A549 (cell line): Measurements from ENCODE around the gene XPNPEP3. TPM values are rescaled to one million over a fixed set of nuclear protein-coding genes. Genes with fewer than 3 reads are reported as not detected.
A peak's percentile ranks its signal among the peaks of the same experiment; 100 is the strongest.

ENCODE experiments used
- ATAC-seq, 2 experiments: fragments of 200-7000 bp in 1 of 2; fragments of >200 bp in 1 of 2; cut with Nextera tagmentation in 1 of 2; cut with Tn5 transposase in 1 of 2; 3 replicates each; pipeline versions ENCODE4 v1.8.0 to v1.9.1; 2018 to 2020; ENCODE audit warnings: mild to moderate bottlenecking in 1 of 2, moderate library complexity in 1 of 2
- CTCF ChIA-PET: fragments of 300-600 bp; sonication (Branson Sonifier 250); formaldehyde crosslinking; extraction: SDS; loops from one replicate; lab custom pipeline; 2021; ENCODE audit warnings: antibody characterized with exemption, inconsistent platforms; lab: Yijun Ruan, JAX
- POLR2A ChIA-PET: fragments of 350-600 bp; formaldehyde crosslinking; extraction: SDS; loops from one replicate; lab custom pipeline; 2021; ENCODE audit warnings: antibody characterized with exemption, inconsistent platforms; lab: Yijun Ruan, JAX
- DNase-seq, 2 experiments: peaks; one replicate each; pipeline versions ENCODE4 v3.0.0 to v3.0.0-alpha.2; 2011 to 2016; ENCODE audit warnings: low read depth in 1 of 2, low spot score in 1 of 2
- FAIRE-seq: peaks from 2 replicates; lab custom pipeline; 2011; peaks lifted over from hg19 to GRCh38; lab: Jason Lieb, UNC
- H3K27ac ChIP-seq, 2 experiments: fragments of >200 bp; sonication (Bioruptor Twin); formaldehyde crosslinking; 3 replicates each; pipeline ENCODE4 v1.5.1; 2016 to 2017
- H3K4me1 ChIP-seq: fragments of >200 bp; sonication (Bioruptor Twin); formaldehyde crosslinking; 3 replicates; pipeline ENCODE4 v1.6.1; 2016
- H3K4me2 ChIP-seq: fragments of >200 bp; sonication (Bioruptor Twin); formaldehyde crosslinking; 3 replicates; pipeline ENCODE4 v1.6.1; 2016
- H3K4me3 ChIP-seq: fragments of >200 bp; sonication (Bioruptor Twin); formaldehyde crosslinking; 3 replicates; pipeline ENCODE4 v1.5.1; 2016
- H3K9me3 ChIP-seq: fragments of >200 bp; sonication (Bioruptor Twin); formaldehyde crosslinking; 3 replicates; pipeline ENCODE4 v1.6.1; 2016
- BHLHE40 ChIP-seq: IDR thresholded peaks from 2 replicates; pipeline ENCODE4 v1.6.1; 2012; ENCODE audit warnings: low read depth, low read length, inconsistent platforms
- CEBPB ChIP-seq, 2 experiments: fragments of >200 bp in 1 of 2; sonication (Bioruptor Twin) in 1 of 2; formaldehyde crosslinking in 1 of 2; IDR thresholded peaks; 2 replicates each; pipeline ENCODE4 v1.6.1; 2012 to 2016
- CHD4 ChIP-seq: fragments of 200-600 bp; sonication (generic); IDR thresholded peaks from 2 replicates; pipeline ENCODE4 v1.6.1; 2016; ENCODE audit warnings: antibody characterized with exemption, mild to moderate bottlenecking, borderline replicate concordance
- EP300 ChIP-seq, 2 experiments: fragments of >200 bp; sonication (Bioruptor Twin); formaldehyde crosslinking; IDR thresholded peaks; 2 replicates in 1 of 2; 3 replicates in 1 of 2; pipeline ENCODE4 v1.6.1; 2016 to 2017
- FOSL2 ChIP-seq, 2 experiments: fragments of 450-650 bp in 1 of 2; fragments of >200 bp in 1 of 2; sonication (Bioruptor Twin) in 1 of 2; formaldehyde crosslinking; IDR thresholded peaks; 2 replicates each; pipeline versions ENCODE4 v1.5.0 to v1.6.1; 2016 to 2020; ENCODE audit warnings: mild to moderate bottlenecking in 1 of 2, moderate library complexity in 1 of 2
- HDAC2 ChIP-seq: fragments of 200-600 bp; sonication (generic); IDR thresholded peaks from 2 replicates; pipeline ENCODE4 v1.6.1; 2016
- HOXB13 ChIP-seq: fragments of 250-450 bp; sonication (Bioruptor Pico); IDR thresholded peaks from 2 replicates; pipeline ENCODE4 v1.5.0; 2020; ENCODE audit warnings: low read depth, mild to moderate bottlenecking, moderate library complexity
- HOXB5 ChIP-seq: fragments of 250-450 bp; sonication (Bioruptor Pico); IDR thresholded peaks from 2 replicates; pipeline ENCODE4 v1.5.0; 2020; ENCODE audit warnings: mild to moderate bottlenecking, moderate library complexity
- KDM1A ChIP-seq: fragments of 200-600 bp; sonication (generic); IDR thresholded peaks from 2 replicates; pipeline ENCODE4 v1.6.1; 2016; ENCODE audit warnings: low read depth, mild to moderate bottlenecking
- KDM5A ChIP-seq: fragments of 200-600 bp; sonication (generic); IDR thresholded peaks from 2 replicates; pipeline ENCODE4 v1.6.1; 2016; ENCODE audit warnings: antibody characterized with exemption, mild to moderate bottlenecking
- MAZ ChIP-seq: fragments of 150-350 bp; IDR thresholded peaks from 2 replicates; pipeline ENCODE4 v1.6.1; 2014; ENCODE audit warnings: antibody characterized with exemption, low read depth, low read length, borderline replicate concordance
- NPAS2 ChIP-seq: fragments of 250-450 bp; sonication (Bioruptor Pico); IDR thresholded peaks from 2 replicates; pipeline ENCODE4 v1.8.0; 2022; ENCODE audit warnings: mild to moderate bottlenecking, moderate library complexity, borderline replicate concordance
- POLR2A ChIP-seq: IDR thresholded peaks from 2 replicates; pipeline ENCODE4 v1.6.1; 2012; ENCODE audit warnings: mild to moderate bottlenecking, low read length
- POLR2AphosphoS2 ChIP-seq: conservative IDR thresholded peaks from 2 replicates; pipeline ENCODE4 v1.6.1; 2012; ENCODE audit warnings: low read length, improper control_type of control experiment, inconsistent platforms
- RAD21 ChIP-seq, 2 experiments: fragments of >200 bp in 1 of 2; sonication (Bioruptor Twin) in 1 of 2; formaldehyde crosslinking in 1 of 2; IDR thresholded peaks in 1 of 2; conservative IDR thresholded peaks in 1 of 2; 2 replicates in 1 of 2; 3 replicates in 1 of 2; pipeline ENCODE4 v1.6.1; 2012 to 2018; ENCODE audit warnings: inconsistent platforms in 1 of 2
- RARB ChIP-seq: fragments of 250-450 bp; sonication (Bioruptor Pico); IDR thresholded peaks from 2 replicates; pipeline ENCODE4 v1.8.0; 2021; ENCODE audit warnings: mild to moderate bottlenecking, moderate library complexity
- SMC3 ChIP-seq: fragments of >200 bp; sonication (Bioruptor Twin); formaldehyde crosslinking; IDR thresholded peaks from 3 replicates; pipeline ENCODE4 v1.6.1; 2018; ENCODE audit warnings: inconsistent platforms
- TFCP2L1 ChIP-seq: fragments of 250-450 bp; sonication (Bioruptor Pico); IDR thresholded peaks from 2 replicates; pipeline ENCODE4 v1.5.0; 2021; ENCODE audit warnings: mild to moderate bottlenecking
- ZC3H11A ChIP-seq: fragments of 450-650 bp; IDR thresholded peaks from 2 replicates; pipeline ENCODE4 v1.6.1; 2014; ENCODE audit warnings: antibody characterized with exemption, mild to moderate bottlenecking
- WGBS: methylation state at CpG from one replicate; pipeline ENCODE4 v1.1.6; 2017; ENCODE audit errors: missing lambda C conversion rate; 5-methylcytosine and 5-hydroxymethylcytosine counted together
- polyA plus RNA-seq, 4 experiments: library from polyadenylated mRNA; depleted of rRNA in 3 of 4; stranded (reverse); fragments of >200 nt; fragmentation: RNase III in 1 of 4; extraction: RNeasy Plus Mini Kit Qiagen cat#74134 plus additional on column Dnase treatment in 1 of 4; gene quantifications; 2 replicates in 3 of 4; 3 replicates in 1 of 4; pipeline ENCODE4 v1.2.3, GENCODE V29; 2011 to 2017
- TF ChIP-seq, protein P1 (sequence below): fragments of >200 bp; sonication (Bioruptor Twin); formaldehyde crosslinking; IDR thresholded peaks from 3 replicates; pipeline ENCODE4 v1.6.1; 2016
- TF ChIP-seq, protein P2 (sequence below): fragments of 250-450 bp; sonication (Bioruptor Pico); IDR thresholded peaks from 2 replicates; pipeline ENCODE4 v1.5.0; 2020; ENCODE audit warnings: low read depth, mild to moderate bottlenecking, moderate library complexity
- TF ChIP-seq, protein P3 (sequence below): fragments of >200 bp; sonication (Bioruptor Twin); formaldehyde crosslinking; IDR thresholded peaks from 2 replicates; pipeline ENCODE4 v1.6.1; 2016
- TF ChIP-seq, protein P4 (sequence below): fragments of >200 bp; sonication (Bioruptor Twin); formaldehyde crosslinking; IDR thresholded peaks from 3 replicates; pipeline ENCODE4 v1.5.1; 2016

XPNPEP3 gene
- polyA plus RNA-seq, 2 of the 4 experiments (the other 2 are of a cell fraction) = 12.7 to 23.3 TPM

DNA sequence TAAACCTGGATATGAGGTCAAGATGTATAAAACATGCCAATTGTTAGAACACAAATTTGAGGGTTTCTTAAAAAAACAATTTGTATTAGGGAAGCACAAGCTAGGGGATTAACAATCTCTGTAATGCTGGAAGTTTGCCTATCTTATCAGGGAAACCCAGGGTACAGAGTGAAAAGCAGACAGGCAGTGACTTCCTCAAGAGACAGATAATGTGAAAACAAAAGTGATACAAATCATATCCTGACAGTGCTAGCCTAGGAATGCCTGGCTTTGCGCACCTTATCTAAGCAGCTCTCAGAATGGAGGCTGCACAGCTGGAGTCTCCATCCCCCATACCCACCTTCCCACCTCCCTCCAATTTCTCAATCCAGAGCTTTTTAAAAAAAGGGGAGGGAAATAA lies 71.7 kb downstream of the XPNPEP3 start:
- H3K4me1 ChIP-seq = no peaks in the 10 kb centered on the region
- CTCF ChIA-PET = interaction anchor here (1.0 to 1.8 kb wide), 2 partner anchors 20 to 589 kb away, joined by 3 to 4 read pairs; no protein-coding TSS in a partner anchor
- no peak overlapping the region for H3K27ac ChIP-seq
- 92% methylated on average over 1 of the region's 1 CpG for WGBS
- TF ChIP-seq RAD21 (conservative IDR thresholded peaks at IDR 0.05 in 1 of 2, IDR thresholded peaks at IDR 0.05 in 1 of 2) (no peak), NPAS2 (CRISPR knock-in tag) (no peak), POLR2AphosphoS2 (no peak), KDM1A (no peak), ZC3H11A (no peak), MAZ (no peak), RARB (CRISPR knock-in tag) (no peak), CHD4 (no peak), BHLHE40 (no peak), KDM5A (no peak), HOXB13 (CRISPR knock-in tag) (no peak)
- TF ChIP-seq, protein P1, sequence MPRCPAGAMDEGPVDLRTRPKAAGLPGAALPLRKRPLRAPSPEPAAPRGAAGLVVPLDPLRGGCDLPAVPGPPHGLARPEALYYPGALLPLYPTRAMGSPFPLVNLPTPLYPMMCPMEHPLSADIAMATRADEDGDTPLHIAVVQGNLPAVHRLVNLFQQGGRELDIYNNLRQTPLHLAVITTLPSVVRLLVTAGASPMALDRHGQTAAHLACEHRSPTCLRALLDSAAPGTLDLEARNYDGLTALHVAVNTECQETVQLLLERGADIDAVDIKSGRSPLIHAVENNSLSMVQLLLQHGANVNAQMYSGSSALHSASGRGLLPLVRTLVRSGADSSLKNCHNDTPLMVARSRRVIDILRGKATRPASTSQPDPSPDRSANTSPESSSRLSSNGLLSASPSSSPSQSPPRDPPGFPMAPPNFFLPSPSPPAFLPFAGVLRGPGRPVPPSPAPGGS = no peak
- TF ChIP-seq, protein P2, sequence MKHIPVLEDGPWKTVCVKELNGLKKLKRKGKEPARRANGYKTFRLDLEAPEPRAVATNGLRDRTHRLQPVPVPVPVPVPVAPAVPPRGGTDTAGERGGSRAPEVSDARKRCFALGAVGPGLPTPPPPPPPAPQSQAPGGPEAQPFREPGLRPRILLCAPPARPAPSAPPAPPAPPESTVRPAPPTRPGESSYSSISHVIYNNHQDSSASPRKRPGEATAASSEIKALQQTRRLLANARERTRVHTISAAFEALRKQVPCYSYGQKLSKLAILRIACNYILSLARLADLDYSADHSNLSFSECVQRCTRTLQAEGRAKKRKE = no peak
- TF ChIP-seq, protein P3, sequence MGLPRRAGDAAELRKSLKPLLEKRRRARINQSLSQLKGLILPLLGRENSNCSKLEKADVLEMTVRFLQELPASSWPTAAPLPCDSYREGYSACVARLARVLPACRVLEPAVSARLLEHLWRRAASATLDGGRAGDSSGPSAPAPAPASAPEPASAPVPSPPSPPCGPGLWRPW = no peak
- no peak overlapping the region for H3K4me2 ChIP-seq
- ATAC-seq = no peak
- POLR2A ChIA-PET = no interaction called here
- no peak for DNase-seq
- FAIRE-seq = no peak
- H3K4me3 ChIP-seq = no peak overlapping the region
- no peaks in the 10 kb centered on the region for H3K9me3 ChIP-seq

DNA sequence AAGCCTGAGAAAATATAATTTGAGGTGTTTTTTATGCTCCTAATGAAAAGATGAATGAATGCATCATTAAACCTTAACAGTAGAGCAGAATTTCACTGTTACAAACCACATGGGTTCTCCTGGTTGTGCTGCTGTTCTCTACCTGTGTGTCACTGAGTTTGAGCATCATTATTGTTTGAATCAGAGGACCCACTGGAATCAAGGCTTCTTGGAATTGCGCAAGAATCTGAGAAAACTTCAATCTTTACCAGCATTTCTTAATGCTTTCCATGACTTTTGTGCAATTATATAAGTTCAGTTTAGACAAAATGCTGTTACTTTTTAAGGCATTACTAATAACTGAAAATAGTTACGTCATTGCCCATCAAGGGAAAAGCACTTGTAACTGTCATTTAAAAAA lies 75.4 kb downstream of the XPNPEP3 start:
- FAIRE-seq (no peak), DNase-seq (no peak), ATAC-seq (no peak)
- WGBS = 87% methylated on average over 2 of the region's 2 CpGs
- ChIA-PET POLR2A (no interaction called here), CTCF (interaction anchor here (2.0 kb wide), 1 partner anchor 9 kb away, joined by 12 read pairs; no protein-coding TSS in a partner anchor)
- Histone ChIP-seq H3K4me3 (no peak overlapping the region), H3K9me3 (no peaks in the 10 kb centered on the region), H3K4me2 (no peak overlapping the region), H3K27ac (no peak overlapping the region), H3K4me1 (no peaks in the 10 kb centered on the region)
- TF ChIP-seq CHD4 (no peak), TFCP2L1 (CRISPR knock-in tag) (no peak), POLR2AphosphoS2 (no peak), EP300 (IDR thresholded peaks at IDR 0.05) (no peak), HDAC2 (no peak), RAD21 (conservative IDR thresholded peaks at IDR 0.05 in 1 of 2, IDR thresholded peaks at IDR 0.05 in 1 of 2) (no peak), CEBPB (IDR thresholded peaks at IDR 0.05) (peak; percentile 67 to 79; a peak in 3 of 4 replicates), MAZ (no peak)

DNA sequence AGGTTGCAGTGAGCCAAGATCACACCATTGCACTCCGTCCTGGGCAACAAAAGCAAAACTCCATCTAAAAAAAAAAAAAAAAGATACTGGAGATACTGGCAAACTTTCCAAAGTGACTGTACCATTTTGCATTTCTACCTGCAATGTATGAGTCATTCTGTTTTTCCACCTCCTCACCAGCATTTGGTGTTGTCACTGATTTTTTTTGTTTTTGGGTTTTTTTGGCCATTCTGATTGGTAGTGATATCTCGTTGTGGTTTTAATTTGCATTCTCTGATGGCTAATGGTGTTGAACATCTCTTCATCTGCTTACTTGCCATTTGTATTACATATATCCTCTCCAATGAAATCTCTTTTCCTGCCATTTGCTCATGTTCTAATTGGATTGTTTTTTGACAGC lies 82.3 kb downstream of the XPNPEP3 start:
- 87% methylated on average over 2 of the region's 2 CpGs for WGBS
- no peak for DNase-seq
- H3K4me1 ChIP-seq = no peaks in the 10 kb centered on the region
- no peak for FAIRE-seq
- POLR2A ChIA-PET = no interaction called here
- no peak overlapping the region for H3K4me3 ChIP-seq
- no peak for ATAC-seq
- H3K4me2 ChIP-seq = no peak overlapping the region
- no peak for TF ChIP-seq HDAC2
- no peak for TF ChIP-seq POLR2A
- TF ChIP-seq FOSL2 (IDR thresholded peaks at IDR 0.05) = no peak
- no peak; the same call in 1 of the 2 replicates for TF ChIP-seq FOSL2 (CRISPR knock-in tag; IDR thresholded peaks at IDR 0.05)
- TF ChIP-seq, protein P4, sequence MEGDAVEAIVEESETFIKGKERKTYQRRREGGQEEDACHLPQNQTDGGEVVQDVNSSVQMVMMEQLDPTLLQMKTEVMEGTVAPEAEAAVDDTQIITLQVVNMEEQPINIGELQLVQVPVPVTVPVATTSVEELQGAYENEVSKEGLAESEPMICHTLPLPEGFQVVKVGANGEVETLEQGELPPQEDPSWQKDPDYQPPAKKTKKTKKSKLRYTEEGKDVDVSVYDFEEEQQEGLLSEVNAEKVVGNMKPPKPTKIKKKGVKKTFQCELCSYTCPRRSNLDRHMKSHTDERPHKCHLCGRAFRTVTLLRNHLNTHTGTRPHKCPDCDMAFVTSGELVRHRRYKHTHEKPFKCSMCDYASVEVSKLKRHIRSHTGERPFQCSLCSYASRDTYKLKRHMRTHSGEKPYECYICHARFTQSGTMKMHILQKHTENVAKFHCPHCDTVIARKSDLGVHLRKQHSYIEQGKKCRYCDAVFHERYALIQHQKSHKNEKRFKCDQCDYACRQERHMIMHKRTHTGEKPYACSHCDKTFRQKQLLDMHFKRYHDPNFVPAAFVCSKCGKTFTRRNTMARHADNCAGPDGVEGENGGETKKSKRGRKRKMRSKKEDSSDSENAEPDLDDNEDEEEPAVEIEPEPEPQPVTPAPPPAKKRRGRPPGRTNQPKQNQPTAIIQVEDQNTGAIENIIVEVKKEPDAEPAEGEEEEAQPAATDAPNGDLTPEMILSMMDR = no peak
- no peak for TF ChIP-seq CEBPB (IDR thresholded peaks at IDR 0.05)
- no peak for TF ChIP-seq HOXB5 (CRISPR knock-in tag)
- TF ChIP-seq SMC3 = no peak
- no peaks in the 10 kb centered on the region for H3K9me3 ChIP-seq
- CTCF ChIA-PET = interaction anchor here (0.6 kb wide), 1 partner anchor 96 kb away, joined by 3 read pairs; no protein-coding TSS in a partner anchor
- H3K27ac ChIP-seq = no peak overlapping the region
